C4-2B (cell line): ENCODE measurements around the gene PSPN.

Experiments
- CTCF ChIP-seq: fragments of 450-650 bp; conservative IDR thresholded peaks from 2 replicates; pipeline ENCODE4 v1.5.1; 2017; ENCODE audit warnings: mild to moderate bottlenecking
- ZFX ChIP-seq: fragments of 450-650 bp; IDR thresholded peaks from 2 replicates; pipeline ENCODE4 v1.6.1; 2017

- TF ChIP-seq ZFX = no peak
- TF ChIP-seq CTCF = no peak
Measured at GRCh38 chr19:6418562-6418932, 42.8 kb upstream of the PSPN start.
